Stimulated activated CD8-positive, alpha-beta memory T cell treated with anti-CD3 and anti-CD28 coated beads, Interleukin-4, amount 100 ng/mL, for 24 hours (primary cell): ENCODE data around the gene TDRD9.

Source experiments
- DNase-seq: peaks from one replicate; pipeline ENCODE4 v3.0.0-alpha.2; 2020; ENCODE audit warnings: low read depth

TDRD9 gene

DNA sequence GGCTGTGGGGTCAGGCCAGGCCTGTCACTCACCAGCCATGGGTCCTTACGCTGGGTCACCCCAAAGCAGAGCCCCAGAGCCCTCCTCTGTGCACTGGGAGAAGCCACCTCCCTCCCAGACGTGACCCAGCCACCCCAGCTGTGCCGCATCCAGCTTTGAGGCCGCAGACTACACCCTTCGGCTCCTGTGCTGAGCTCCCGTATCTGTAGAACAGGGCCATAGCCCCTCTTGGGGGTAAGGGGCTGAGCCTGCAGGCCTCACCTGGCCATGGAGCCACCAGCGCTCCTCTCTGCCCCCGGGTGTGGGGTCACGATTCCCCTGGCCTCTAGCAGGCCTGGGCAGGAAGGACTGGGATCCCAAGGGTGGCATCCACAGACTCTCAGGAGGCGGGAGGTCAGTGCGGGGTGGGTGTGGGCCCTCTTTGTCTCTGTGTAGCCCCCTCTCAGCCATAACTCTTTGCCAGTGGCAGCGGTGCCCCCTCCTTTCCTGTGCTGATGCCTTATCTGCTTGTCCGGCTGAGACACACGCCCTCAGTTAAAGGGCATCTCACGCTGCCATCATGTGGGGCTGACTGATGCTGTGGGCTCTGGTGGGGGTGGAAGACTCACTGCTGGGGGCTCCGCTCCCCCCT lies 173.5 kb downstream of the TDRD9 start:
- no peak for DNase-seq
